SIG-M5 treated with dmso at 0.1 percent for 504 hours (cell line): ENCODE data around the gene NRDC.

Source experiments
- DNase-seq: peaks from one replicate; lab custom pipeline; 2025; ENCODE audit not compliant: unreplicated experiment; lab: John Stamatoyannopoulos, UW

NRDC gene

GRCh38 chr1:51784997-51785421 lies 93.5 kb downstream of the NRDC start:
- DNase-seq, result no peak

GRCh38 chr1:51780927-51781326 lies 97.6 kb downstream of the NRDC start:
- no peak for DNase-seq

- peak; percentile 3 for DNase-seq
These were observed 102.1 kb downstream of the NRDC start for GRCh38 chr1:51776408-51776807.

- DNase-seq, result peak; percentile 46
These were observed 109.4 kb downstream of the NRDC start for GRCh38 chr1:51768971-51769588.

GRCh38 chr1:51761351-51761750 lies 117.2 kb downstream of the NRDC start:
- no peak for DNase-seq

- DNase-seq, result no peak
These were observed 117.7 kb downstream of the NRDC start for GRCh38 chr1:51760872-51761271.

GRCh38 chr1:51758310-51758709 lies 120.2 kb downstream of the NRDC start:
- no peak for DNase-seq

GRCh38 chr1:51756290-51756689 lies 122.2 kb downstream of the NRDC start:
- DNase-seq, result no peak

GRCh38 chr1:51755437-51755836 lies 123.1 kb downstream of the NRDC start:
- DNase-seq, result no peak

- no peak for DNase-seq
These were observed 123.9 kb downstream of the NRDC start for GRCh38 chr1:51754666-51755065.

- DNase-seq, result no peak
These were observed 124.6 kb downstream of the NRDC start for GRCh38 chr1:51753969-51754368.

GRCh38 chr1:51752073-51752948 lies 126.2 kb downstream of the NRDC start:
- no peak for DNase-seq

GRCh38 chr1:51750729-51751128 lies 127.8 kb downstream of the NRDC start:
- DNase-seq, result no peak

GRCh38 chr1:51750218-51750617 lies 128.3 kb downstream of the NRDC start:
- no peak for DNase-seq

- DNase-seq, result no peak
These were observed 129.4 kb downstream of the NRDC start for GRCh38 chr1:51749151-51749550.

- DNase-seq, result no peak
These were observed 133.3 kb downstream of the NRDC start for GRCh38 chr1:51745304-51745570.

GRCh38 chr1:51744506-51745303 lies 133.8 kb downstream of the NRDC start:
- no peak for DNase-seq

GRCh38 chr1:51741121-51741681 lies 137.3 kb downstream of the NRDC start:
- no peak for DNase-seq

GRCh38 chr1:51740652-51741051 lies 137.9 kb downstream of the NRDC start:
- DNase-seq, result no peak
